ENCODE data around the gene SEC61A2.

SEC61A2 gene

GRCh38 chr10:12214093-12214492, 84.6 kb downstream of the SEC61A2 start:
- Histone ChIP-seq H3K79me2 (ENCODE audit: control insufficient read depth, low read length) (peaks cover 49% of the 10 kb centered on the region), H3K4me3 (ENCODE audit: low read length) (peak overlapping the region; percentile 14; the same call in 1 of the 2 replicates), H3K27ac (ENCODE audit: low read depth, low read length) (0 out of 2 replicates have a peak overlapping the region, but pooled peaks have one; percentile 3), H3K36me3 (ENCODE audit: control insufficient read depth, low read length) (peaks cover 87% of the 10 kb centered on the region), H3F3A (ENCODE audit: control insufficient read depth, insufficient read depth) (peaks cover 28% of the 10 kb centered on the region), H3K4me2 (ENCODE audit: low read length) (peak overlapping the region; percentile 27), H3K9me2 (replicated peaks; ENCODE audit: control insufficient read depth, low read length) (no peaks in the 10 kb centered on the region), H3K4me1 (ENCODE audit: control insufficient read depth, low read length) (peaks cover 17% of the 10 kb centered on the region), H4K20me1 (ENCODE audit: control insufficient read depth, insufficient read depth, low read depth, low read length) (no peaks in the 10 kb centered on the region), H3K27me3 (ENCODE audit: control insufficient read depth, low read length) (no peaks in the 10 kb centered on the region), H3K9me3 (ENCODE audit: control insufficient read depth, insufficient read depth, low read length) (no peaks in the 10 kb centered on the region)
- no peak for TF ChIP-seq CTCF (IDR thresholded peaks at IDR 0.05; ENCODE audit: low read depth, low read length, poor library complexity, severe bottlenecking)
- TF ChIP-seq EZH2phosphoT487 (IDR thresholded peaks at IDR 0.05; ENCODE audit: borderline replicate concordance, low read length): no peak

- TF ChIP-seq EZH2phosphoT487 (IDR thresholded peaks at IDR 0.05; ENCODE audit: borderline replicate concordance, low read length) (no peak), CTCF (IDR thresholded peaks at IDR 0.05; ENCODE audit: low read depth, low read length, poor library complexity, severe bottlenecking) (peak; percentile 88)
- Histone ChIP-seq H3K4me1 (ENCODE audit: control insufficient read depth, low read length) (peaks cover 17% of the 10 kb centered on the region), H3F3A (ENCODE audit: control insufficient read depth, insufficient read depth) (peaks cover 27% of the 10 kb centered on the region), H3K4me3 (ENCODE audit: low read length) (peak overlapping the region; percentile 14), H3K27ac (ENCODE audit: low read depth, low read length) (no peak overlapping the region), H3K27me3 (ENCODE audit: control insufficient read depth, low read length) (no peaks in the 10 kb centered on the region), H3K9me3 (ENCODE audit: control insufficient read depth, insufficient read depth, low read length) (no peaks in the 10 kb centered on the region), H3K36me3 (ENCODE audit: control insufficient read depth, low read length) (peaks cover 87% of the 10 kb centered on the region), H3K79me2 (ENCODE audit: control insufficient read depth, low read length) (peaks cover 50% of the 10 kb centered on the region), H3K4me2 (ENCODE audit: low read length) (peak overlapping the region; percentile 27), H3K9me2 (replicated peaks; ENCODE audit: control insufficient read depth, low read length) (no peaks in the 10 kb centered on the region), H4K20me1 (ENCODE audit: control insufficient read depth, insufficient read depth, low read depth, low read length) (no peaks in the 10 kb centered on the region)
Measured at GRCh38 chr10:12214763-12215218, 85.3 kb downstream of the SEC61A2 start.

Data from DOHH2 (cell line).